ENCODE data around the gene TACC3.

The TACC3 gene

DNA sequence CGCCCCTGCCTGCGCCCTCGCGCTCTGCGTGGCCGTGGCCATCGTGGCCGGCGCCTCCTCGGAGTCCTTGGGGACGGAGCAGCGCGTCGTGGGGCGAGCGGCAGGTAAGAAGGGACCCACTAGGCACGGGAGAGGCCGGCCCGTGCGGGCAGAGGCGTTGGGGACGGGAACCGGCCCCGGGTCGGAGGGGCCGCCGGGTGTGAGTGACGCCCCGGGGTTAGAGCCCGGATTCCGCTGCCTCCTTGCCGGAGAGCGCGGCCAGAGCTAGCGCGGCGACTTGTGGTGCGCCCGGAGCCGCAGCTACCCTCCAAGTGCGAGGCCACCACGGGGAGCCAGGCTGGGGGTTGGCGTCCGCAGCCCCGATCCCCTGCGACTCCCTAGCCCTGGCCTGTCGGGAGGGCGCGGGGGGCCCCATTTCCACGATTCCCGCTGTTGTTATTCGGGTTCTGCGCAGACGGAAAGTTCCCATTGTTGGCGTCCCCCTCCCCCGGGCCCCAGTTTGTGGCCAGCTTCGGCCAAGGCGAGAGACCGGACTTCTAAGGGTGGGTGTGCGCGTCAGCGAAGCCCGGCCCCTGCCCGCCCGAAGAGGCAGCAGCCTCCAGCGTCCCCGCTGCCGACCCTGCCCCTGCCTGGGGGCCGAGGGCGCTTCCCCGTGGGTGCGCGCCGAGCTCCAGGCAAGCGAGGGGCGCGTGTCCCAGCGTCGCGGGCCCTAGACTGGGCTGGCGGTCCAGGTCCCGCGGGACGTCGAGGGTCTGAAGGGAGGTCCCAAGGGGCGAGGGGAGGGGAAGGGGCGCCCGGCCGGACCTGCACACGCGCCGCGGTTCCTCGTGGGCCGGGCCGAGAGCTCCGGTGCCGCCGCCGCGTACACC is 72.9 kb downstream of the TACC3 start:
- DNase-seq (ENCODE audit: low read depth): no peak
